Endothelial cell (in vitro differentiated cells): ENCODE results near the gene TRPC4AP. TPM values are rescaled to one million over a fixed set of nuclear protein-coding genes. Genes with fewer than 3 reads are reported as not detected.

Experiments
- DNase-seq: peaks from one replicate; pipeline ENCODE4 v3.0.0; 2021; ENCODE audit warnings: low spot score
- H3K27ac Mint-ChIP-seq: one replicate; pipeline ENCODE4 v1.8.0; 2021; ENCODE audit warnings: mixed read lengths, inconsistent platforms; ENCODE audit not compliant: unreplicated experiment
- H3K27me3 Mint-ChIP-seq: one replicate; pipeline ENCODE4 v1.8.0; 2021; ENCODE audit warnings: mild to moderate bottlenecking, moderate library complexity, mixed read lengths, inconsistent platforms; ENCODE audit not compliant: unreplicated experiment
- H3K36me3 Mint-ChIP-seq: one replicate; pipeline ENCODE4 v1.8.0; 2021; ENCODE audit warnings: mild to moderate bottlenecking, low read depth, mixed read lengths, inconsistent platforms; ENCODE audit not compliant: unreplicated experiment
- H3K4me1 Mint-ChIP-seq: one replicate; pipeline ENCODE4 v1.8.0; 2021; ENCODE audit warnings: mild to moderate bottlenecking, mixed read lengths, inconsistent platforms; ENCODE audit not compliant: unreplicated experiment
- H3K4me3 Mint-ChIP-seq: one replicate; pipeline ENCODE4 v1.8.0; 2021; ENCODE audit warnings: mild to moderate bottlenecking, mixed read lengths, inconsistent platforms; ENCODE audit not compliant: unreplicated experiment
- H3K9me3 Mint-ChIP-seq: one replicate; pipeline ENCODE4 v1.8.0; 2021; ENCODE audit warnings: mixed read lengths, inconsistent platforms; ENCODE audit not compliant: unreplicated experiment
- CTCF ChIP-seq: fragments of 200-600 bp; sonication (generic); IDR thresholded peaks from one replicate; pipeline ENCODE4 v1.5.0; 2021; ENCODE audit warnings: antibody characterized with exemption; ENCODE audit not compliant: unreplicated experiment
- total RNA-seq: library from RNA; stranded (reverse); fragmentation: NEBNext Ultra II Directional; extraction: Animal tissue kit (Norgen Biotek cat#: 25700); gene quantifications from one replicate; pipeline ENCODE4 v1.2.1, GENCODE V29; 2021; ENCODE audit not compliant: unreplicated experiment

The TRPC4AP gene
- total RNA-seq, 1 donor from 2014 or later, result 109 TPM

DNA sequence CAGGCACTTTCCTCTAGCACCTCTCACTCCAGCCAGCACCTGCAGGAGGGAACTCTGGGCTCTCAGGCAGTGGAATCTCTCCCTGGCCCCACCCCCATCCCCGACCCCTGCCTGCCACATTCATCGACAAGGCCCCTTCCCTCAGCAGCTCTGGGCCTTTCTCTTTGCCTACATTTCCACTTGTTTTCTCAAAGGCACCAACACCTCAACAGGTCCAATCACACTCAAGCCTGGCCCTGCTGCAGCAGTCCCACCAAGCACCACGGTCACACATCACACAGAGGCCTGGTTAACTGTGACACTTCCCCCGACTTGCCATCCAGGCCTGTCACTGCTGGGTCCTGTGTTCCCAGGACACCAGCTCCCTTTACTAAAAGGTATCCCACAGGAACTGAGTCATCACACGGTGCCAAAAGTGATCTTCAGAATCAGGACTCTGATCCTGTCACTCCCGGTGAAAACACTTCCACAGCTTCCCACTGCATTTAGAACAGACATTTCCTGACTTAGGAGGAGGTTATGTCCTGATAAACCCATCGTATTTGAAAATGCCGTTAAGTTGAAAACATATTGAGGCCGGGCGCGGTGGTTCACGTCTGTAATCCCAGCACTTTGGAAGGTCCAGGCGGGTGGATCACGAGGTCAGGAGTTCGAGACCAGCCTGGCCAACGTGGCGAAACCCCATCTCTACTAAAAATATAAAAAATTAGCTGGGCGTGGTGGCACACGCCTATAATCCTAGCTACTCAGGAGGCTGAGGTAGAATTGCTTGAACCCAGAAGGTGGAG lies 82.0 kb downstream of the TRPC4AP start:
- Mint-ChIP-seq H3K27ac (no peak overlapping the region), H3K4me1 (peaks cover 3% of the 10 kb centered on the region), H3K36me3 (peaks cover 53% of the 10 kb centered on the region), H3K4me3 (no peak overlapping the region), H3K27me3 (peaks cover 4% of the 10 kb centered on the region), H3K9me3 (no peaks in the 10 kb centered on the region)
- no peak for TF ChIP-seq CTCF
- DNase-seq, result no peak

DNA sequence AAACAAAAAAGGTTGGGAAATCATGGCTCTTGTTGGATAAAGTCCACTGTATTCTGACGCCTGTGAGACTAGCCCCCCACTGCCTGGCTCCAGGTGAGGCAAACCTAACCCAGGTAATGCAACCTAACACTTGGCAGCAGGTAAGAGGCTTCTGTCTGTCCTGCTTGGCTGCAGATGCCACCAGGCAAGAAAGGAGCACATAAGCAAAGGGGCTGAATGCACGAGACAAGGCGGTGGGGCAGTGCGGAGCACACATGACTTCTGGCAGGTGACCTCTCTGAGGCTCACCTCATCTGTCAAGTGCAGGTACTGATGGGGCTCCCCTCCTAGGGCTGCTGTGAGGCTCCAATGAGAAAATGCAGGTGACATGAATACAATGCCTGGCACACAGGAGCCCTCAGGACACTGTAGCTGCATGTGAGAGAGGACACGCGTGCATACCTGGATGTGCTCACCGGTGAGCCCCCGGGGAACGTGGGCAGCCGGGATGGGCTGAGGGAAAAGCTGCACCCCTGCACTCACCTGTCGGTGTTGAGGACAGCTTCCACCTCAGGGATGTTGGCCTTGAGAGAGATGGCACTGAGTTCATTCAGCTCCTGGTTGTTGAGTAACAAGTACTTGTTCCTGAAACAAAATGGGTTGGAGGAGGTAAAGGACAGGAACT lies 82.8 kb downstream of the TRPC4AP start:
- TF ChIP-seq CTCF, result no peak
- DNase-seq, result no peak
- H3K27me3 Mint-ChIP-seq, result peaks cover 4% of the 10 kb centered on the region
- no peak overlapping the region for H3K27ac Mint-ChIP-seq
- no peaks in the 10 kb centered on the region for H3K9me3 Mint-ChIP-seq
- H3K36me3 Mint-ChIP-seq, result peaks cover 58% of the 10 kb centered on the region
- H3K4me3 Mint-ChIP-seq, result peak overlapping the region; percentile 11
- peaks cover 3% of the 10 kb centered on the region for H3K4me1 Mint-ChIP-seq

- Mint-ChIP-seq H3K9me3 (no peaks in the 10 kb centered on the region), H3K27ac (no peak overlapping the region), H3K36me3 (peaks cover 59% of the 10 kb centered on the region), H3K27me3 (peaks cover 3% of the 10 kb centered on the region), H3K4me3 (peak overlapping the region; percentile 21), H3K4me1 (peaks cover 3% of the 10 kb centered on the region)
- DNase-seq, result no peak
- TF ChIP-seq CTCF, result no peak
Observed at GRCh38 chr20:35008411-35009342, 83.9 kb downstream of the TRPC4AP start.

- H3K27me3 Mint-ChIP-seq, result peaks cover 4% of the 10 kb centered on the region
- no peak overlapping the region for H3K27ac Mint-ChIP-seq
- H3K9me3 Mint-ChIP-seq, result no peaks in the 10 kb centered on the region
- no peak for TF ChIP-seq CTCF
- no peak for DNase-seq
- H3K4me1 Mint-ChIP-seq, result peaks cover 3% of the 10 kb centered on the region
- H3K4me3 Mint-ChIP-seq, result no peak overlapping the region
- H3K36me3 Mint-ChIP-seq, result peaks cover 53% of the 10 kb centered on the region
Observed at GRCh38 chr20:35007891-35008290, 84.7 kb downstream of the TRPC4AP start.
